ENCODE measurements around the gene IGFALS. TPM values are rescaled to one million over a fixed set of nuclear protein-coding genes. Genes with fewer than 3 reads are reported as not detected.

The IGFALS gene
- total RNA-seq, 6 donors from 2014 or later, result 1.0 to 11.5 (median 3.1) TPM

- Histone ChIP-seq H3K27me3 (no peaks in the 10 kb centered on the region), H3K4me3 (no peak overlapping the region), H3K27ac (peak overlapping the region in 1 of 4 donors; percentile 5), H3K9me3 (no peaks in the 10 kb centered on the region), H3K4me1 (peaks cover 21 to 46% (median 29%) of the 10 kb centered on the region in 4 donors), H3K36me3 (peaks cover 12 to 54% (median 47%) of the 10 kb centered on the region in 4 donors)
- TF ChIP-seq EP300 (IDR thresholded peaks at IDR 0.05), result no peak
- TF ChIP-seq POLR2AphosphoS5 (IDR thresholded peaks at IDR 0.05), result no peak
- TF ChIP-seq POLR2A (IDR thresholded peaks at IDR 0.05), result peak in 1 of 4 donors; percentile 10
- TF ChIP-seq CTCF (IDR thresholded peaks at IDR 0.05), result no peak
- ATAC-seq (ENCODE audit: low FRiP score in 2 of 2), result no peak
- 86 to 92% methylated on average over 8 to 25 of the region's 27 CpGs for WGBS, 2 donors
- peak in 1 of 2 donors; percentile 73 for DNase-seq
These were observed 13.5 kb downstream of the IGFALS start for GRCh38 chr16:1779741-1780676.

GRCh38 chr16:1779234-1779701, 14.2 kb downstream of the IGFALS start:
- Histone ChIP-seq H3K36me3 (peaks cover 12 to 56% (median 48%) of the 10 kb centered on the region in 4 donors), H3K27ac (no peak overlapping the region), H3K27me3 (no peaks in the 10 kb centered on the region), H3K9me3 (no peaks in the 10 kb centered on the region), H3K4me3 (no peak overlapping the region), H3K4me1 (peaks cover 26 to 46% (median 36%) of the 10 kb centered on the region in 4 donors)
- WGBS, 2 donors, result 74 to 88% methylated on average over 7 to 8 of the region's 8 CpGs
- ATAC-seq (ENCODE audit: low FRiP score in 2 of 2) (no peak), DNase-seq (no peak)
- no peak for TF ChIP-seq EP300 (IDR thresholded peaks at IDR 0.05)
- TF ChIP-seq POLR2A (IDR thresholded peaks at IDR 0.05), result no peak
- no peak for TF ChIP-seq POLR2AphosphoS5 (IDR thresholded peaks at IDR 0.05)
- TF ChIP-seq CTCF (IDR thresholded peaks at IDR 0.05), result no peak

GRCh38 chr16:1778200-1779179, 15.0 kb downstream of the IGFALS start:
- Histone ChIP-seq H3K4me1 (peaks cover 24 to 46% (median 36%) of the 10 kb centered on the region in 4 donors), H3K27me3 (no peaks in the 10 kb centered on the region), H3K36me3 (peaks cover 12 to 56% (median 48%) of the 10 kb centered on the region in 4 donors), H3K9me3 (no peaks in the 10 kb centered on the region), H3K27ac (no peak overlapping the region), H3K4me3 (no peak overlapping the region)
- no peak for TF ChIP-seq CTCF (IDR thresholded peaks at IDR 0.05)
- peak in 1 of 2 donors; percentile 80 for DNase-seq
- 91 to 94% methylated on average over 21 to 34 of the region's 34 CpGs for WGBS, 2 donors
- ATAC-seq (ENCODE audit: low FRiP score in 2 of 2), result no peak

- WGBS, 2 donors, result 87 to 100% methylated on average over 5 to 29 of the region's 36 CpGs
- ATAC-seq (ENCODE audit: low FRiP score in 2 of 2) (no peak), DNase-seq (peak in 1 of 2 donors; percentile 85)
- H3K9me3 ChIP-seq, result no peaks in the 10 kb centered on the region
- H3K27me3 ChIP-seq, result no peaks in the 10 kb centered on the region
- H3K4me1 ChIP-seq, result peaks cover 24 to 44% (median 34%) of the 10 kb centered on the region in 4 donors
- H3K27ac ChIP-seq, result no peak overlapping the region
- H3K36me3 ChIP-seq, result peaks cover 12 to 56% (median 48%) of the 10 kb centered on the region in 4 donors
- TF ChIP-seq EP300 (IDR thresholded peaks at IDR 0.05) (no peak), POLR2A (IDR thresholded peaks at IDR 0.05) (no peak), POLR2AphosphoS5 (IDR thresholded peaks at IDR 0.05) (no peak), CTCF (IDR thresholded peaks at IDR 0.05) (no peak)
- H3K4me3 ChIP-seq, result no peak overlapping the region
These were observed 15.9 kb downstream of the IGFALS start for GRCh38 chr16:1777375-1778199.
